IMR-90 (cell line): ENCODE results near the gene LEMD1. TPM values are rescaled to one million over a fixed set of nuclear protein-coding genes. Genes with fewer than 3 reads are reported as not detected.

Experiments used
- ATAC-seq: fragments of 200-7000 bp; cut with Tn5 transposase; 2 replicates; pipeline ENCODE4 v1.9.1; 2020; ENCODE audit warnings: low read depth, mild to moderate bottlenecking, moderate library complexity
- BruUV-seq: library from RNA; stranded (reverse); fragments of 400-500 nt; replicated peaks from 2 replicates; lab custom pipeline; 2021; lab: Mats Ljungman, UMichigan
- CTCF ChIA-PET: fragments of 300-600 bp; formaldehyde crosslinking; extraction: SDS; loops from one replicate; lab custom pipeline; 2021; ENCODE audit warnings: antibody characterized with exemption; lab: Yijun Ruan, JAX
- POLR2A ChIA-PET: fragments of 300-600 bp; sonication (Branson Sonifier 250); formaldehyde crosslinking; loops from one replicate; lab custom pipeline; 2022; ENCODE audit warnings: antibody characterized with exemption; ENCODE audit not compliant: unreplicated experiment; lab: Charles Lee
- DNase-seq: peaks from one replicate; pipeline ENCODE4 v3.0.0; 2013
- H2AFZ ChIP-seq: replicated peaks from 2 replicates; pipeline ENCODE3; 2013; ENCODE audit warnings: low read length, mild to moderate bottlenecking; ENCODE audit not compliant: poor library complexity
- H2AK5ac ChIP-seq: 2 replicates; pipeline ENCODE4 v1.6.1; 2013; ENCODE audit warnings: low read depth, low read length, inconsistent platforms
- H2AK9ac ChIP-seq: replicated peaks from 2 replicates; pipeline ENCODE3; 2013; ENCODE audit warnings: mild to moderate bottlenecking, low read depth, low read length, moderate library complexity; ENCODE audit not compliant: poor library complexity
- H2BK120ac ChIP-seq: 2 replicates; pipeline ENCODE4 v1.6.1; 2013; ENCODE audit warnings: low read depth, low read length, inconsistent platforms
- H2BK15ac ChIP-seq: 3 replicates; pipeline ENCODE4 v1.6.1; 2013; ENCODE audit warnings: low read depth, low read length, inconsistent platforms
- H2BK20ac ChIP-seq: 2 replicates; pipeline ENCODE4 v1.6.1; 2013; ENCODE audit warnings: low read depth, mild to moderate bottlenecking, inconsistent platforms, low read length, moderate library complexity
- H2BK5ac ChIP-seq: 2 replicates; pipeline ENCODE4 v1.6.1; 2013; ENCODE audit warnings: mild to moderate bottlenecking, low read depth, low read length, inconsistent platforms; ENCODE audit not compliant: poor library complexity, severe bottlenecking
- H3K14ac ChIP-seq: replicated peaks from 2 replicates; pipeline ENCODE4 v1.6.1; 2013; ENCODE audit warnings: low read depth, low read length, inconsistent platforms
- H3K18ac ChIP-seq: 2 replicates; pipeline ENCODE4 v1.6.1; 2013; ENCODE audit warnings: low read depth, low read length, control low read depth
- H3K23ac ChIP-seq: 2 replicates; pipeline ENCODE4 v1.6.1; 2013; ENCODE audit warnings: low read depth, low read length, inconsistent platforms
- H3K27ac ChIP-seq: 2 replicates; pipeline ENCODE4 v1.5.1; 2013; ENCODE audit warnings: mild to moderate bottlenecking, control low read depth, low read length; ENCODE audit not compliant: insufficient read depth
- H3K27me3 ChIP-seq: 2 replicates; pipeline ENCODE4 v1.6.1; 2013; ENCODE audit warnings: low read length; ENCODE audit not compliant: control insufficient read depth, insufficient read depth
- H3K36me3 ChIP-seq: 2 replicates; pipeline ENCODE4 v1.6.1; 2013; ENCODE audit warnings: low read length, mixed read lengths; ENCODE audit not compliant: control insufficient read depth, insufficient read depth
- H3K4ac ChIP-seq: 2 replicates; pipeline ENCODE4 v1.6.1; 2013; ENCODE audit warnings: low read depth, low read length, inconsistent platforms
- H3K4me1 ChIP-seq: 2 replicates; pipeline ENCODE4 v1.6.1; 2013; ENCODE audit warnings: low read length, mixed read lengths; ENCODE audit not compliant: control insufficient read depth, insufficient read depth
- H3K4me2 ChIP-seq: 2 replicates; pipeline ENCODE4 v1.6.1; 2013; ENCODE audit warnings: low read depth, mild to moderate bottlenecking, control low read depth, low read length, moderate library complexity
- H3K4me3 ChIP-seq: 2 replicates; pipeline ENCODE4 v1.5.1; 2013; ENCODE audit warnings: low read depth, mild to moderate bottlenecking, control low read depth, low read length, moderate library complexity; ENCODE audit not compliant: insufficient read depth
- H3K56ac ChIP-seq: 2 replicates; pipeline ENCODE4 v1.6.1; 2013; ENCODE audit warnings: low read length, inconsistent platforms; ENCODE audit not compliant: insufficient read depth; ENCODE audit errors: extremely low read depth
- H3K79me1 ChIP-seq, 2 experiments: 2 replicates each; pipeline ENCODE4 v1.6.1; 2013; ENCODE audit warnings: low read length in 2 of 2, inconsistent platforms in 1 of 2, low read depth in 1 of 2
- H3K9ac ChIP-seq: 2 replicates; pipeline ENCODE4 v1.6.1; 2013; ENCODE audit warnings: low read depth, low read length, control low read depth
- H3K9me1 ChIP-seq: 2 replicates; pipeline ENCODE4 v1.6.1; 2013; ENCODE audit warnings: low read length, inconsistent platforms; ENCODE audit not compliant: insufficient read depth
- H3K9me3 ChIP-seq: 2 replicates; pipeline ENCODE4 v1.6.1; 2013; ENCODE audit warnings: low read length; ENCODE audit not compliant: control insufficient read depth, insufficient read depth
- H4K20me1 ChIP-seq: 2 replicates; pipeline ENCODE4 v1.6.1; 2013; ENCODE audit warnings: low read length, inconsistent platforms; ENCODE audit not compliant: insufficient read depth
- H4K5ac ChIP-seq: 2 replicates; pipeline ENCODE4 v1.6.1; 2013; ENCODE audit warnings: mild to moderate bottlenecking, low read depth, low read length, control low read depth
- H4K8ac ChIP-seq, 2 experiments: 2 replicates each; pipeline ENCODE4 v1.6.1; 2013; ENCODE audit warnings: low read depth in 2 of 2, low read length in 2 of 2, control low read depth in 1 of 2, inconsistent platforms in 1 of 2
- H4K91ac ChIP-seq: 2 replicates; pipeline ENCODE4 v1.6.1; 2013; ENCODE audit warnings: low read depth, low read length, inconsistent platforms; ENCODE audit not compliant: insufficient read depth
- BHLHE40 ChIP-seq: fragments of 150-350 bp; IDR thresholded peaks from 2 replicates; pipeline ENCODE4 v1.6.1; 2016; ENCODE audit warnings: mild to moderate bottlenecking, low read depth, low read length
- MAZ ChIP-seq: IDR thresholded peaks from 2 replicates; pipeline ENCODE4 v1.6.1; 2012; ENCODE audit warnings: low read depth, mild to moderate bottlenecking, low read length, improper control_type of control experiment, moderate library complexity, borderline replicate concordance
- RCOR1 ChIP-seq: IDR thresholded peaks from 2 replicates; pipeline ENCODE4 v1.6.1; 2012; ENCODE audit warnings: mild to moderate bottlenecking, low read length, improper control_type of control experiment; ENCODE audit not compliant: insufficient replicate concordance
- WGBS, 2 experiments: methylation state at CpG; one replicate each; pipeline versions ENCODE4 v1.1.5 to v1.1.7; 2013; ENCODE audit warnings: missing lambda C conversion rate in 2 of 2; ENCODE audit not compliant: insufficient read length in 1 of 2; ENCODE audit errors: extremely low coverage in 2 of 2; 5-methylcytosine and 5-hydroxymethylcytosine counted together
- dilution Hi-C: fragments of 300-500 bp; cut with HindIII; formaldehyde crosslinking; loops from one replicate; pipeline ENCODE4 v1.14.3; 2018; ENCODE audit warnings: low sequenced_read_pairs; ENCODE audit not compliant: unreplicated experiment
- in situ Hi-C: fragments of 300-500 bp; cut with MboI; formaldehyde crosslinking; loops from 3 replicates; pipeline ENCODE4 v1.14.3; 2019; ENCODE audit warnings: low sequenced_read_pairs, inconsistent platforms, mixed read lengths
- intact Hi-C: fragments of 100-400 bp; cut with micrococcal nuclease; formaldehyde crosslinking; loops from 2 replicates; pipeline ENCODE4 v1.10.0; 2022
- polyA plus RNA-seq, 3 experiments: library from polyadenylated mRNA; depleted of rRNA; stranded (reverse); fragments of >200 nt; gene quantifications; 2 replicates each; pipeline ENCODE4 v1.2.3, GENCODE V29; 2012; ENCODE audit warnings: low replicate concordance in 1 of 3
- total RNA-seq: library from RNA; depleted of rRNA; stranded (reverse); fragments of >200 nt; gene quantifications from 2 replicates; pipeline ENCODE4 v1.2.3, GENCODE V29; 2012

The LEMD1 gene
- total and polyA plus RNA-seq, 2 of the 4 experiments (the other 2 are of a cell fraction): not detected

DNA sequence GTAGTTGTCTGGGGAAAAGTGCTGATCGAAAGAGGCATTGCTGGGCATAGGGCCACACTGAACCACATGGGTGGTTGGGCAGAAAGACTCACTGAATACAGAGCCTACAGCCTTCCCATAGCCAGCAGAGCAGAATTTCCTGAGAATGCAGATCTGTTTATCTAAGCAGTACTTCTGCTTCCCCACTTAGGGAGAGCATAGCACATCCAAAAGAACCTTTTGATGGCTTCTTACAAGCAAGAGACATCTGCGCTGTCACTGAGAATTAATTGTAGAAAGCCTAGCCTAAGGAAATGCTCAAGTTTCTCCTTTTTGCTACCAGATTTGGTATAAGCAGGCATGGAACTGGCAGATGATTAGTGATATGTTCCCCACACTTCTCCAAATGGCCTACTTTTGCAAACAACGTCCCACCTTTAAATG is 52.1 kb downstream of the LEMD1 start:
- Histone ChIP-seq H3K79me1 (no peaks in the 10 kb centered on the region), H4K91ac (no peak overlapping the region), H2BK5ac (no peak overlapping the region), H3K9ac (no peak overlapping the region), H3K4me1 (peaks cover 13% of the 10 kb centered on the region), H2BK120ac (no peak overlapping the region), H3K56ac (no peak overlapping the region), H3K14ac (no peak overlapping the region), H4K8ac (no peak overlapping the region), H3K9me1 (peaks cover 6% of the 10 kb centered on the region), H3K18ac (no peak overlapping the region), H3K9me3 (no peaks in the 10 kb centered on the region), H4K5ac (no peak overlapping the region), H3K4me2 (no peak overlapping the region), H3K4ac (no peak overlapping the region), H2AFZ (no peak overlapping the region), H3K36me3 (no peaks in the 10 kb centered on the region), H4K20me1 (peaks cover 4% of the 10 kb centered on the region; the same call in 1 of the 2 replicates), H2AK5ac (no peak overlapping the region), H2AK9ac (no peak overlapping the region), H3K23ac (no peak overlapping the region), H2BK20ac (no peak overlapping the region), H3K27me3 (peaks cover 4% of the 10 kb centered on the region; the same call in 1 of the 2 replicates), H3K27ac (no peak overlapping the region), H2BK15ac (no peak overlapping the region), H3K4me3 (no peak overlapping the region)
- no CpG with 5 or more reads among the region's 3 CpGs for WGBS, 2 experiments
- ATAC-seq: peak; percentile 30; the same call in 1 of the 2 replicates
- intact Hi-C loops (no loop called here), in situ Hi-C loops (no loop called here), dilution Hi-C loops (no loop called here)
- TF ChIP-seq BHLHE40 (no peak), MAZ (no peak), RCOR1 (no peak)
- POLR2A ChIA-PET: no interaction called here
- no TSS peak for BruUV-seq
- CTCF ChIA-PET: interaction anchor here (1.0 kb wide), 1 partner anchor 16 kb away, joined by 3 read pairs; no protein-coding TSS in a partner anchor
- DNase-seq: peak; percentile 29
